Hepatocyte (in vitro differentiated cells): ENCODE measurements around the gene CAMKMT. TPM values are rescaled to one million over a fixed set of nuclear protein-coding genes. Genes with fewer than 3 reads are reported as not detected.

Experiments
- DNase-seq: peaks from one replicate; pipeline ENCODE4 v3.0.0-alpha.2; 2016; ENCODE audit warnings: low spot score
- H2AFZ ChIP-seq: fragments of 200-600 bp; sonication (generic); 2 replicates; pipeline ENCODE4 v1.6.0; 2016; ENCODE audit warnings: antibody characterized with exemption, mild to moderate bottlenecking
- H3K27ac ChIP-seq: fragments of 200-600 bp; sonication (generic); 2 replicates; pipeline ENCODE4 v1.5.1; 2016; ENCODE audit warnings: mild to moderate bottlenecking
- H3K27me3 ChIP-seq: fragments of 200-600 bp; sonication (generic); 2 replicates; pipeline ENCODE4 v1.6.1; 2016
- H3K36me3 ChIP-seq: fragments of 200-600 bp; sonication (generic); replicated peaks from 2 replicates; pipeline ENCODE4 v1.5.1; 2016; ENCODE audit warnings: low read depth; ENCODE audit not compliant: insufficient read depth
- H3K4me1 ChIP-seq: fragments of 200-600 bp; sonication (generic); 2 replicates; pipeline ENCODE4 v1.5.1; 2016; ENCODE audit warnings: mild to moderate bottlenecking, moderate library complexity; ENCODE audit not compliant: insufficient read depth
- H3K4me2 ChIP-seq: fragments of 200-600 bp; sonication (generic); 2 replicates; pipeline ENCODE4 v1.6.0; 2016
- H3K4me3 ChIP-seq: fragments of 200-600 bp; sonication (generic); 2 replicates; pipeline ENCODE4 v1.5.1; 2016; ENCODE audit warnings: mild to moderate bottlenecking
- H3K79me2 ChIP-seq: fragments of 200-600 bp; sonication (generic); 2 replicates; pipeline ENCODE4 v1.6.0; 2017; ENCODE audit warnings: mild to moderate bottlenecking
- H3K9me2 ChIP-seq: fragments of 200-600 bp; sonication (generic); replicated peaks from 2 replicates; pipeline ENCODE4 v1.6.0; 2017; ENCODE audit warnings: mild to moderate bottlenecking; ENCODE audit not compliant: insufficient read depth
- H3K9me3 ChIP-seq: fragments of 200-600 bp; sonication (generic); 2 replicates; pipeline ENCODE4 v1.5.1; 2016; ENCODE audit warnings: low read depth, mild to moderate bottlenecking
- H4K20me1 ChIP-seq: fragments of 200-600 bp; sonication (generic); 2 replicates; pipeline ENCODE4 v1.6.0; 2016; ENCODE audit warnings: mild to moderate bottlenecking; ENCODE audit not compliant: insufficient read depth, poor library complexity, severe bottlenecking
- EZH2 ChIP-seq: fragments of 200-600 bp; sonication (generic); IDR thresholded peaks from 2 replicates; pipeline ENCODE4 v1.6.1; 2016; ENCODE audit warnings: antibody characterized with exemption, mild to moderate bottlenecking, borderline replicate concordance
- EZH2phosphoT487 ChIP-seq: fragments of 200-600 bp; sonication (generic); IDR thresholded peaks from one replicate; pipeline ENCODE4 v1.6.1; 2018; ENCODE audit warnings: antibody characterized with exemption, mild to moderate bottlenecking, low read depth, moderate library complexity; ENCODE audit not compliant: unreplicated experiment, severe bottlenecking
- WGBS: methylation state at CpG from one replicate; pipeline ENCODE4 v1.1.6; 2016; ENCODE audit warnings: low lambda C conversion rate; ENCODE audit errors: missing lambda C conversion rate; 5-methylcytosine and 5-hydroxymethylcytosine counted together
- polyA plus RNA-seq: library from polyadenylated mRNA; unstranded; fragments of >200 nt; fragmentation: Nextera tagmentation; extraction: Ambion mirVana; gene quantifications from 2 replicates; pipeline ENCODE4 v1.2.1, GENCODE V29; 2016
- total RNA-seq: library from RNA; depleted of rRNA; stranded (reverse); fragments of >200 nt; gene quantifications from 2 replicates; pipeline ENCODE4 v1.2.3, GENCODE V29; 2014
- TF ChIP-seq, protein P1 (sequence below): fragments of 200-600 bp; sonication (generic); IDR thresholded peaks from 2 replicates; pipeline ENCODE4 v1.5.1; 2016; ENCODE audit warnings: antibody characterized with exemption, mild to moderate bottlenecking; ENCODE audit not compliant: poor library complexity

CAMKMT gene
- total and polyA plus RNA-seq, 2 experiments from 2014 or later = 10.3 to 12.7 TPM

DNA sequence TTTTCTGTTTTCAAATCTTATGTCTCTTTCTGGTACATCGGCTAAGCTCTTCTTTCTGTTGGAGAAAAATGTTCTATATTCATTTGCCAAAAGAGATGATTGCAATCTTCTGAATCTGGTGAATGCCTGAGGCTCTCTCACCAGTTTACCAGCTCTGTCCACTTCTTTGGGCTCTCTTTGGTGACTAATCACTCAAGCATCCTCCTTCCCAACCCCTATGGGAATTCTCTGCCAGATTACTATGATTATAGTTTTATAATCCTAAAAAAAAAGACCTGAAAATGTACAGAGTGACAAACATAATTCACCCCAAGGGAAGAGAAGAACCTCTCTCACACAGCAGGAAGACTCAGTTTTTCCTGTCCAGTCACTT, 187.3 kb downstream of the CAMKMT start:
- no peaks in the 10 kb centered on the region for H3K36me3 ChIP-seq
- no peak overlapping the region for H3K4me3 ChIP-seq
- no peak overlapping the region for H3K4me2 ChIP-seq
- H3K79me2 ChIP-seq = no peaks in the 10 kb centered on the region
- no peaks in the 10 kb centered on the region for H3K9me3 ChIP-seq
- 64% methylated on average over 1 of the region's 1 CpG for WGBS
- no peak overlapping the region for H2AFZ ChIP-seq
- no peaks in the 10 kb centered on the region for H3K27me3 ChIP-seq
- no peaks in the 10 kb centered on the region for H3K4me1 ChIP-seq
- no peak for TF ChIP-seq EZH2
- TF ChIP-seq, protein P1, sequence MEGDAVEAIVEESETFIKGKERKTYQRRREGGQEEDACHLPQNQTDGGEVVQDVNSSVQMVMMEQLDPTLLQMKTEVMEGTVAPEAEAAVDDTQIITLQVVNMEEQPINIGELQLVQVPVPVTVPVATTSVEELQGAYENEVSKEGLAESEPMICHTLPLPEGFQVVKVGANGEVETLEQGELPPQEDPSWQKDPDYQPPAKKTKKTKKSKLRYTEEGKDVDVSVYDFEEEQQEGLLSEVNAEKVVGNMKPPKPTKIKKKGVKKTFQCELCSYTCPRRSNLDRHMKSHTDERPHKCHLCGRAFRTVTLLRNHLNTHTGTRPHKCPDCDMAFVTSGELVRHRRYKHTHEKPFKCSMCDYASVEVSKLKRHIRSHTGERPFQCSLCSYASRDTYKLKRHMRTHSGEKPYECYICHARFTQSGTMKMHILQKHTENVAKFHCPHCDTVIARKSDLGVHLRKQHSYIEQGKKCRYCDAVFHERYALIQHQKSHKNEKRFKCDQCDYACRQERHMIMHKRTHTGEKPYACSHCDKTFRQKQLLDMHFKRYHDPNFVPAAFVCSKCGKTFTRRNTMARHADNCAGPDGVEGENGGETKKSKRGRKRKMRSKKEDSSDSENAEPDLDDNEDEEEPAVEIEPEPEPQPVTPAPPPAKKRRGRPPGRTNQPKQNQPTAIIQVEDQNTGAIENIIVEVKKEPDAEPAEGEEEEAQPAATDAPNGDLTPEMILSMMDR = no peak
- no peak for TF ChIP-seq EZH2phosphoT487
- DNase-seq = no peak
- no peaks in the 10 kb centered on the region for H4K20me1 ChIP-seq
- no peak overlapping the region for H3K27ac ChIP-seq
- no peaks in the 10 kb centered on the region for H3K9me2 ChIP-seq

DNA sequence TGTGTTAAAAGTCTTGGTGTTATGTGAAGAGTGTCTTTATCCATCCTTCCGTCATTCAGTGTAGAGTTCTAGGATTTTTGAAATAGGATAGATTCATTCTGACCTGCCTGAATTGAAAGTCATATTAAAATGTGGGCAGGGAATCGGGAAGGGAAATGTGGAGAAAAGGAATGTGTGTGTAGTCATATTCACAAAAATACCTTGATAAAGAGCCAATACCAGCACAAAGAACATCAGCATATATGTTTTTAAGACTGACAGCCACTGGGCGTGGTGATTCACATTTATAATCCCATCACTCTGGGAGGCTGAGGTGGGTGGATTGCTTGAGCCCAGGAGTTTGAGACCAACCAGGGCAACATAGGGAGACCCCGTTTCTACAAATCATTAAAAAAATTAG, 188.1 kb downstream of the CAMKMT start:
- Histone ChIP-seq H4K20me1 (no peaks in the 10 kb centered on the region), H3K36me3 (no peaks in the 10 kb centered on the region), H2AFZ (no peak overlapping the region), H3K4me3 (no peak overlapping the region), H3K27ac (no peak overlapping the region), H3K4me1 (no peaks in the 10 kb centered on the region), H3K4me2 (no peak overlapping the region), H3K9me2 (no peaks in the 10 kb centered on the region), H3K27me3 (no peaks in the 10 kb centered on the region), H3K79me2 (no peaks in the 10 kb centered on the region), H3K9me3 (no peaks in the 10 kb centered on the region)
- no peak for DNase-seq
- 91% methylated on average over 4 of the region's 4 CpGs for WGBS
- TF ChIP-seq EZH2 (no peak), EZH2phosphoT487 (no peak)
- TF ChIP-seq, protein P1 = no peak

- H3K4me2 ChIP-seq = no peak overlapping the region
- 90% methylated on average over 2 of the region's 2 CpGs for WGBS
- no peak overlapping the region for H3K27ac ChIP-seq
- H3K79me2 ChIP-seq = no peaks in the 10 kb centered on the region
- no peak overlapping the region for H3K4me3 ChIP-seq
- DNase-seq = no peak
- H3K9me2 ChIP-seq = no peaks in the 10 kb centered on the region
- H3K9me3 ChIP-seq = no peaks in the 10 kb centered on the region
- H2AFZ ChIP-seq = no peak overlapping the region
- no peaks in the 10 kb centered on the region for H3K4me1 ChIP-seq
- H3K27me3 ChIP-seq = no peaks in the 10 kb centered on the region
- H3K36me3 ChIP-seq = no peaks in the 10 kb centered on the region
- TF ChIP-seq EZH2phosphoT487 = no peak
- no peak for TF ChIP-seq EZH2
- TF ChIP-seq, protein P1 = no peak
- no peaks in the 10 kb centered on the region for H4K20me1 ChIP-seq
These were observed 188.8 kb downstream of the CAMKMT start for GRCh38 chr2:44550561-44550960.

DNA sequence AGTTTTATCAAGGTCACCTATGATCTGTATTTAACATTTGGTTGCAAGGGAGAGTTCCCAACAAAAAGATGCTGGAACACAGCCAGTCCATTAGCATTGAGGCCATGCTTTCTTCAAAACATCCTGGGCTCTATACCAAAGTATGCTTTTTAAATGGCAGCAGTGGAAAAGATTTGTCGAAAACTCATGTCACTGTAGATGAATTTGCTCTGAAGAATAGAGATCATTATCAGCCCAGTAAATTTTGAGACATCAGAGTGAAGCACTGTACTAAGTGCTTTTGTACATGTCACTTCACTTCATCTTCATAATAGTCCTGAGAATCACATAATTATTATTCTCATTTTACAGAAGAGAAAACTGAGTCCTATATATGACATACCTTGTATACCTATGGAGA, 189.8 kb downstream of the CAMKMT start:
- Histone ChIP-seq H3K4me2 (no peak overlapping the region), H4K20me1 (no peaks in the 10 kb centered on the region), H3K79me2 (no peaks in the 10 kb centered on the region), H3K27me3 (no peaks in the 10 kb centered on the region), H3K36me3 (no peaks in the 10 kb centered on the region), H3K27ac (no peak overlapping the region), H3K4me1 (no peaks in the 10 kb centered on the region), H2AFZ (no peak overlapping the region), H3K9me2 (no peaks in the 10 kb centered on the region), H3K9me3 (no peaks in the 10 kb centered on the region), H3K4me3 (no peak overlapping the region)
- DNase-seq = no peak
- WGBS = 95% methylated on average over 1 of the region's 1 CpG
- TF ChIP-seq EZH2phosphoT487 = no peak
- TF ChIP-seq EZH2 = no peak
- TF ChIP-seq, protein P1 = no peak
